GM04503 (cell line): ENCODE results near the gene IBA57.
"Not testable (repeated sequence)": the region's sequence is repeated elsewhere in the genome, so short reads cannot be mapped to it uniquely, and the experiment has no call there.

Experiments
- DNase-seq: peaks from one replicate; pipeline ENCODE4 v3.0.0-alpha.2; 2012; ENCODE audit warnings: low read depth

IBA57 gene

DNA sequence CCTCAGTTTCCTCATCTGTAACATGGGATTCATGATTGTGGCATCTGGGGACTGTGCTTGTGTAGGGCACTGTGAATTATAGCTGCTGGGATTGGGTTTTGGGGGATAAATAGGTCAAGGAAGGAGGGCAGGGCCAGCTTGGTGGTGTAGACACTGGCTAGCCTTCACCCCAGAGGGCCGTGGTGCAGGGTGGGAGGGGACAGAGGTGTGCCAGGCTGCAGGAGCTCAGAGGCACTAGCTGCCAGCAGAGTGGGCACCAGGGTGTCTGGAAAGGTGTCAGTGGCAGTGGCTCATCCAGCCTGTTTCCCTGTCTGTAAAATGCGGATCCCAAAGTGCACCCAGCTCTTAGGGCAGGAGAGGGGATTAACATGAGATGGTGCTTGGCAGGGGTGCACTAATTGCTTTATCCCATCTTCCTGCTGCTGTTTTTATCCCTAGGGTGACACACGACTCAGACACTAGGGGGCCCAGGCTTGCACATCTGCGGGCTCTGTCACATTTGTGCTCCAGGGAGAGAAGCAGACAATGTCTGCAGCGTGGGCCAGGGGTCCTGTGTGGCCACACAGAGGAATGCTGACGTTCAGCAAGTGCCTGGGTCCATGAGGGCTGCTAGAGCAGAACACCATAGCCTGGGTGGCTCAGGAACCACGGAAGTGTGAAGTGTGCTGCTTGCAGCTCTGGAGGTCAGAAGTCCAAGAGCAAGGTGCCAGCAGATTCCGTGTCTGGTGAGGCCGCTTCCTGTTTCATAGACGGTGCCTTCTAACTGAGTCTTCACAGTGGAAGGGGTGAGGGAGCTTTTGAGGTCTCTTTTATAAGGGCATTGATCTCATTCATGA, 61.6 kb downstream of the IBA57 start:
- no peak for DNase-seq

- DNase-seq, result not testable (repeated sequence)
Observed at GRCh38 chr1:228228147-228228546, 62.5 kb downstream of the IBA57 start.

DNA sequence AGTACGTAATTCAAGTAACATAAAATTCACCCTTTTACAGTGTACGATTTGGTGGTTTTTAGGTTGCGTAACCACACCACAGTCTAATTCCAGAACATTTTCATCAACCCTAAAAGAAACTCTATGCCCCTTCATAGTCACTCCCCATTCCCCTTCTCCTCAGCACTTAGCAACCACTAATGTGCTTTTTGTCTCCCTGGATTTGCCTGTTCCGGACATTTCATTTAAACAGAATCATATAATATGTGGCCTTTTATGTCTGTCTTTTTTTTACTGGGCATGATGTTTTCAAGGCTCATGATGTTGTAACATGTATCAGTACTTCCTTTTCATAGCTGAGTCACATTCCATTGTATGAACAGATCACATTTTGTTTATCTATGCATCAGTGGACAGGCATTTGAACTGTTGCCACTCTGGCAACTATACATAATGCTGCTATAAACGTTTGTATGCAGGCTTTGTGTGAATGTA, 63.0 kb downstream of the IBA57 start:
- DNase-seq, result peak; percentile 87

GRCh38 chr1:228231189-228231588, 65.6 kb downstream of the IBA57 start:
- DNase-seq, result no peak
